Measurements from ENCODE around the gene SLX4IP. TPM values are rescaled to one million over a fixed set of nuclear protein-coding genes. Genes with fewer than 3 reads are reported as not detected.

Gene SLX4IP
- total RNA-seq, 4 donors from 2014 or later = 2.4 to 5.4 (median 4.1) TPM

DNA sequence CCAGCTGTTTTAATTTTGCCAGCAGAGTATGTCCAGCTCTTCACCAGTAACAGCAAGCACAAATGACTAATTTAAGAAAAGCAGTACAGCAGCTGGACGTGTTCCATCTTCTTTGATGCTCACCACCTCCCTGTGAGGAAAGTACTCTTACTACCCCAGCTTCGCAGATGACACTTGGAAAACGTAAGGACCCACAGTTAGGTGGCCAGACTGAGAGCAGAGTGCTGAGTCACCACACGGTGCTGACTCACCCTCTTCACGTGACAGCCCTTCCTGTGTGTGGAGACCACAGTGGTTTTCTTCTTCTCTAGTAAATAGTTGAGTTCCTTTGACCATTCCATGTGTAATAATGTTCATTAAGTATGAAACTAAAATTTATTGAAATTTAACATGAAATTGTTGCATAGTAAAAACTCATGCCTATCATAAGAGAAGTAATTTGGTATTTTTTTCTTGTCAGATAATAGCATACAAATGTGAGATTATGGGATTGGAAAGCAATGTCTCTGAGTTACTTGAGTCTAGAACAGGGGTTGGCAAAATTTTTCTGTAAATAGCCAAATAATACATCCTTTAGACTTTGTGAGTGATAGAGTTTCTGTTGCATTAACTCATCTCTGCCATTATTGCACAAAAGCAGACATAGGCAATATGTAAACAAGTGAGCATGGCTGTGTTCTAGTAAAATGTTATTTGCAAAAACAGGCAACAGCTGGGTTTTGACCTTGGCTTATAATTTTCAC is 76.6 kb downstream of the SLX4IP start:
- TF ChIP-seq, protein P1, sequence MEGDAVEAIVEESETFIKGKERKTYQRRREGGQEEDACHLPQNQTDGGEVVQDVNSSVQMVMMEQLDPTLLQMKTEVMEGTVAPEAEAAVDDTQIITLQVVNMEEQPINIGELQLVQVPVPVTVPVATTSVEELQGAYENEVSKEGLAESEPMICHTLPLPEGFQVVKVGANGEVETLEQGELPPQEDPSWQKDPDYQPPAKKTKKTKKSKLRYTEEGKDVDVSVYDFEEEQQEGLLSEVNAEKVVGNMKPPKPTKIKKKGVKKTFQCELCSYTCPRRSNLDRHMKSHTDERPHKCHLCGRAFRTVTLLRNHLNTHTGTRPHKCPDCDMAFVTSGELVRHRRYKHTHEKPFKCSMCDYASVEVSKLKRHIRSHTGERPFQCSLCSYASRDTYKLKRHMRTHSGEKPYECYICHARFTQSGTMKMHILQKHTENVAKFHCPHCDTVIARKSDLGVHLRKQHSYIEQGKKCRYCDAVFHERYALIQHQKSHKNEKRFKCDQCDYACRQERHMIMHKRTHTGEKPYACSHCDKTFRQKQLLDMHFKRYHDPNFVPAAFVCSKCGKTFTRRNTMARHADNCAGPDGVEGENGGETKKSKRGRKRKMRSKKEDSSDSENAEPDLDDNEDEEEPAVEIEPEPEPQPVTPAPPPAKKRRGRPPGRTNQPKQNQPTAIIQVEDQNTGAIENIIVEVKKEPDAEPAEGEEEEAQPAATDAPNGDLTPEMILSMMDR (IDR thresholded peaks at IDR 0.05; ENCODE audit: low read depth) = no peak

DNA sequence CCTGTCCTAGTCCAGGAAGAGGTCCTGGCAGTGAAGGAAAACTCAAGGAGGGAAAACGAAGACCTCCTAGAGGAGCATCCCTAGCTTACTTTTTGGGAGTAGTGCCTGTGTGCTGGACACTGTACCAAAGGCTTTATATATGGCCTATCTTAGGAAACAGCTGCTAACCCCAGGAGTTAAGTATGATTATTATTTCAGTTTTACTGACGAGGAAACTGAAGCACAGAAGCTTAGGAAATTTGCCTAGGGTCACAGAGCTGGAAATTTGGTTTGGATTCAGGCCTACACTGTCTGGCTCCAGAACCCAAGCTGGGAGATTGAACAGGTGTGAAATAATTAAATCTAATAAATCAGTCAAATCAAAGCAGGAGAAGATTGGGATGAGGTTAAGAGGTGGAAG is 78.0 kb downstream of the SLX4IP start:
- TF ChIP-seq, protein P1 (IDR thresholded peaks at IDR 0.05; ENCODE audit: low read depth) = no peak

DNA sequence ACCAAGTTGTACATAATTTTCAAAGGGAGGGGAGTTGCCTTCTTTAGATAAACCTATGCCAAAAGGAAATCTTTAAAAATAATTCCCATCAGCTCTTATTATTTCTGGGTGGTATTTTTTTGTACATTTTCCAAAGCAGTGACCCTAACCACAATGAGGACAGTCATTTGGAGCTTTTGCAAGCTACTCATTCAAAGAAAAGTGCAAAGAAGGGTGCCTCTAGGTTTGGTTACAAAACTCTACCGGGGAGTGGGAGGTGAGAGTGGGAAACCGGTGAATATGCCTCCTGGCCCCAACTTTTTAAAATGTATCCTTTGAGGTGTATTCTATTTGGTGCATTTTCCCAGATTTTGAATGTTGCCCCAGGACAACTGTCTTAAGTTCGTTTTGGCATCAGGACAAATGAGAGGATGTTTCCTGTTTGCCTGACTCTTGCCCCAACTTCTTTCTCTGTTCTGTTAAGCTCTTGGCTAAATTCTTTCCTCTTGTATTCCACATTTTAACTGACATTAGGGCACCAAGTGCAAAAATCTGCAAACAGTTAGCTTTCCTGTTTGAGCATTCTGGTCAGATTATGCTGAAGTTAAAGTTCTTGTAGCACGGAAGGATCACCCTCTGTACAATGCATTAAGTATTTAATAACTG is 78.9 kb downstream of the SLX4IP start:
- TF ChIP-seq, protein P1 (IDR thresholded peaks at IDR 0.05; ENCODE audit: low read depth) = no peak

DNA sequence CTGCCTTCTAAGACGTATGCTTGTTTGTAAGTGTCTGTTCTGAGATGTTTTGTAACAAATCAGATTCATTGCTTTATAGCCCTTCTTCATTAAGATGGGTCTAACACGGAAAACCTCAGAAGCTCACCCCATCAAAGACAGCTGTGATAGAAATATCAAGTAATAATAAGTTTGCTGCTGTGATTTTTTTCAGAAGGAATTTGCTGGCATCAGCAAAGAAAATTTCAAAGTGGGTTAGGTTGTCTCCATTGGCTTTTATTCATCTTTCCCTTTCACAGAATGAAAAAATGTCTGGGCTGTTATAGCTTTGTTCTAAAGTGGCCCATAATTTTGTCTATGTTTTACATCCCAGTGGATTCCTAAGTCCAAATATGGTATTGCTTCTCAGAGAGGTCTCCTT is 81.4 kb downstream of the SLX4IP start:
- TF ChIP-seq, protein P1 (IDR thresholded peaks at IDR 0.05; ENCODE audit: low read depth) = no peak

DNA sequence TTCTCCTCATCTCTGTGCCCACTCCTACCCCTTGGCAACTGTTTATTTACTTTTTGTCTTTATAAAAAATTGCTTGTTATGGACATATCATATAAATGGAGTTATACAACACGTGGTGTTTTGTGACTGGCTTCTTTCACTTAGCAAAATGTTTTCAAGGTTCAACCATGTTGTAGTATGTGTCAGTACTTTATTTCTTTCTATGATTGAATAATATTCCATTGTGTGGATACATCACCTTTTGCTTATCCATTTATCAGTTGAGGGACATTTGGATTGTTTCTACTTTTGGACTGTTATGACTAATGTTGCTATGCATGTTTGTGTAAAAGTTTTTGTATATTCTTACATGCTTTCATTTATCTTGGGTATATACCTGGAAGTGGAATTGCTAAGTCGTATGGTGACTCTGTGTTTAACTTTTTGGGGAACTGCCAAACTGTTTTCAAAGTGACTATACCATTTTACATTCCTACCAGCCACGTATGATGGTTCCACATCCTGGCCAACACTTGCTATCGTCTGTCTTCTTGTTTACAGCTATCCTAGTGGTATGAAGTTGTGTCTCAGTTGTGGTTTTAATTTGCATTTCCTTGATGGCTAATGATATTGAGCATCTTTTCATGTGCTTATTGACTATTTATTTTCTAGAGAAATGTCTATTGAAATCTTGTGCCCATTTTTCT is 84.4 kb downstream of the SLX4IP start:
- TF ChIP-seq, protein P1 (IDR thresholded peaks at IDR 0.05; ENCODE audit: low read depth) = no peak

DNA sequence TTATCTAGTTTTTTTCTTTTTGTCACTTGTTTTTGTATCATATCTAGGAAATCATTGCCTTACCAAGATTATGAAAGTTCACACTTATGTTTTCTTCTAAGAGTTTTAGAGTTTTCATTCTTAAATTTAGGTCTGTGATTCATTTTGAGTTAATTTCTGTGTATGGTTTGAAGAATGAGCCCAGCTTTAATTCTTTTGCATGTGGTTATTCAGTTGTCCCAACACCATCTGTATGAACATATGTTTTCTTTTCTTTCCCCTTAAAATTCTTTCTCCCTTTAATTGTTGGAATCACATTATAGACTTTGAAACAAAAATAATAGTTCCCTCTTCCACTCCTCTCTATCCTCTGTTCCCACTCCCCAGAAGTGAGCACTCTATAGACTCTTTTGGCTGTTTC is 85.4 kb downstream of the SLX4IP start:
- TF ChIP-seq, protein P1 (IDR thresholded peaks at IDR 0.05; ENCODE audit: low read depth) = no peak

All from subcutaneous adipose tissue (tissue), 4 donors.